BLaER1 (cell line): ENCODE measurements around the gene CACNA1H.
A peak's percentile ranks its signal among the peaks of the same experiment; 100 is the strongest.

Experiments used
- H3K27ac ChIP-seq: shearing (Covaris generic); formaldehyde crosslinking; 2 replicates; pipeline ENCODE4 v1.8.1; 2022
- H3K27me3 ChIP-seq: shearing (Covaris generic); formaldehyde crosslinking; 2 replicates; pipeline ENCODE4 v1.8.1; 2022
- H3K36me3 ChIP-seq: shearing (Covaris generic); formaldehyde crosslinking; 2 replicates; pipeline ENCODE4 v1.8.1; 2022
- H3K4me1 ChIP-seq: shearing (Covaris generic); formaldehyde crosslinking; 2 replicates; pipeline ENCODE4 v1.8.1; 2022
- H3K4me2 ChIP-seq: shearing (Covaris generic); formaldehyde crosslinking; 2 replicates; pipeline ENCODE4 v1.8.1; 2022
- H3K4me3 ChIP-seq: shearing (Covaris generic); formaldehyde crosslinking; 2 replicates; pipeline ENCODE4 v1.8.1; 2022
- H3K9ac ChIP-seq: shearing (Covaris generic); formaldehyde crosslinking; 2 replicates; pipeline ENCODE4 v1.8.1; 2022
- H3K9me3 ChIP-seq: shearing (Covaris generic); formaldehyde crosslinking; 2 replicates; pipeline ENCODE4 v1.8.1; 2022
- H4K20me1 ChIP-seq: shearing (Covaris generic); formaldehyde crosslinking; 2 replicates; pipeline ENCODE4 v1.8.1; 2022
- Cebpa-rat ChIP-seq: shearing (Covaris generic); IDR thresholded peaks from 2 replicates; pipeline ENCODE4 v1.8.1; 2022

CACNA1H gene

GRCh38 chr16:1121601-1122397, 31.1 kb upstream of the CACNA1H start:
- H3K36me3 ChIP-seq: no peaks in the 10 kb centered on the region
- H3K4me2 ChIP-seq: peak overlapping the region; percentile 84
- no peak overlapping the region for H3K27ac ChIP-seq
- H4K20me1 ChIP-seq: peaks cover 41% of the 10 kb centered on the region
- TF ChIP-seq Cebpa-rat: no peak
- no peak overlapping the region for H3K9ac ChIP-seq
- H3K27me3 ChIP-seq: peaks cover 6% of the 10 kb centered on the region; the same call in 1 of the 2 replicates
- peaks cover 53% of the 10 kb centered on the region for H3K4me1 ChIP-seq
- H3K9me3 ChIP-seq: no peaks in the 10 kb centered on the region
- H3K4me3 ChIP-seq: no peak overlapping the region

GRCh38 chr16:1122398-1122765, 30.5 kb upstream of the CACNA1H start:
- peaks cover 6% of the 10 kb centered on the region; the same call in 1 of the 2 replicates for H3K27me3 ChIP-seq

GRCh38 chr16:1123525-1124230, 29.2 kb upstream of the CACNA1H start:
- no peaks in the 10 kb centered on the region for H3K36me3 ChIP-seq
- H3K4me2 ChIP-seq: no peak overlapping the region
- no peak overlapping the region for H3K27ac ChIP-seq
- peaks cover 46% of the 10 kb centered on the region for H4K20me1 ChIP-seq
- TF ChIP-seq Cebpa-rat: no peak
- H3K9ac ChIP-seq: no peak overlapping the region
- no peaks in the 10 kb centered on the region for H3K9me3 ChIP-seq
- H3K4me3 ChIP-seq: no peak overlapping the region
- peaks cover 6% of the 10 kb centered on the region; the same call in 1 of the 2 replicates for H3K27me3 ChIP-seq
- H3K4me1 ChIP-seq: peaks cover 36% of the 10 kb centered on the region

More at GRCh38 chr16:1122398-1122765, 30.5 kb upstream of the CACNA1H start:
- H4K20me1 ChIP-seq: peaks cover 46% of the 10 kb centered on the region
- no peak overlapping the region for H3K4me2 ChIP-seq
- no peaks in the 10 kb centered on the region for H3K36me3 ChIP-seq
- no peak overlapping the region for H3K9ac ChIP-seq
- TF ChIP-seq Cebpa-rat: no peak
- no peak overlapping the region for H3K4me3 ChIP-seq
- H3K4me1 ChIP-seq: peaks cover 49% of the 10 kb centered on the region
- H3K9me3 ChIP-seq: no peaks in the 10 kb centered on the region
- H3K27ac ChIP-seq: no peak overlapping the region

GRCh38 chr16:1124291-1124690, 28.6 kb upstream of the CACNA1H start:
- peaks cover 30% of the 10 kb centered on the region for H3K4me1 ChIP-seq
- H3K27ac ChIP-seq: no peak overlapping the region

GRCh38 chr16:1124795-1125194, 28.1 kb upstream of the CACNA1H start:
- Histone ChIP-seq H3K4me3 (no peak overlapping the region), H3K27me3 (peaks cover 6% of the 10 kb centered on the region; the same call in 1 of the 2 replicates), H4K20me1 (peaks cover 41% of the 10 kb centered on the region), H3K36me3 (no peaks in the 10 kb centered on the region), H3K27ac (no peak overlapping the region), H3K9me3 (no peaks in the 10 kb centered on the region), H3K4me1 (peaks cover 29% of the 10 kb centered on the region), H3K4me2 (no peak overlapping the region), H3K9ac (no peak overlapping the region)
- TF ChIP-seq Cebpa-rat: no peak

More at GRCh38 chr16:1124291-1124690, 28.6 kb upstream of the CACNA1H start:
- Histone ChIP-seq H3K9me3 (no peaks in the 10 kb centered on the region), H3K4me3 (no peak overlapping the region), H3K9ac (no peak overlapping the region), H3K4me2 (no peak overlapping the region), H3K27me3 (peaks cover 6% of the 10 kb centered on the region; the same call in 1 of the 2 replicates), H4K20me1 (peaks cover 46% of the 10 kb centered on the region), H3K36me3 (no peaks in the 10 kb centered on the region)
- TF ChIP-seq Cebpa-rat: no peak

GRCh38 chr16:1125471-1125870, 27.4 kb upstream of the CACNA1H start:
- Histone ChIP-seq H3K9me3 (no peaks in the 10 kb centered on the region), H3K9ac (no peak overlapping the region), H3K4me1 (peaks cover 28% of the 10 kb centered on the region), H3K36me3 (no peaks in the 10 kb centered on the region), H4K20me1 (peaks cover 34% of the 10 kb centered on the region), H3K27ac (no peak overlapping the region), H3K4me3 (no peak overlapping the region), H3K4me2 (no peak overlapping the region), H3K27me3 (peaks cover 6% of the 10 kb centered on the region; the same call in 1 of the 2 replicates)
- no peak for TF ChIP-seq Cebpa-rat

GRCh38 chr16:1126044-1126443, 26.9 kb upstream of the CACNA1H start:
- H3K9me3 ChIP-seq: no peaks in the 10 kb centered on the region
- peaks cover 28% of the 10 kb centered on the region for H4K20me1 ChIP-seq
- H3K27me3 ChIP-seq: peaks cover 6% of the 10 kb centered on the region; the same call in 1 of the 2 replicates
- no peak overlapping the region for H3K4me3 ChIP-seq
- H3K4me1 ChIP-seq: peaks cover 22% of the 10 kb centered on the region
- H3K36me3 ChIP-seq: no peaks in the 10 kb centered on the region
- H3K27ac ChIP-seq: no peak overlapping the region
- no peak for TF ChIP-seq Cebpa-rat
- H3K9ac ChIP-seq: no peak overlapping the region
- H3K4me2 ChIP-seq: no peak overlapping the region

- Histone ChIP-seq H3K9ac (no peak overlapping the region), H3K27me3 (peaks cover 6% of the 10 kb centered on the region; the same call in 1 of the 2 replicates), H3K4me2 (no peak overlapping the region), H4K20me1 (peaks cover 23% of the 10 kb centered on the region; the same call in 1 of the 2 replicates), H3K4me1 (peaks cover 17% of the 10 kb centered on the region), H3K27ac (no peak overlapping the region), H3K9me3 (no peaks in the 10 kb centered on the region), H3K4me3 (no peak overlapping the region), H3K36me3 (no peaks in the 10 kb centered on the region)
- TF ChIP-seq Cebpa-rat: no peak
Observed at GRCh38 chr16:1126586-1126985, 26.3 kb upstream of the CACNA1H start.

- TF ChIP-seq Cebpa-rat: no peak
- Histone ChIP-seq H3K4me3 (no peak overlapping the region), H3K9me3 (no peaks in the 10 kb centered on the region), H3K4me2 (no peak overlapping the region), H3K4me1 (peaks cover 12% of the 10 kb centered on the region), H3K9ac (no peak overlapping the region), H4K20me1 (peaks cover 20% of the 10 kb centered on the region; the same call in 1 of the 2 replicates), H3K27ac (no peak overlapping the region), H3K36me3 (no peaks in the 10 kb centered on the region), H3K27me3 (peaks cover 6% of the 10 kb centered on the region; the same call in 1 of the 2 replicates)
Observed at GRCh38 chr16:1127101-1127500, 25.8 kb upstream of the CACNA1H start.
